ENCODE data around the gene PLLP.

Gene PLLP

GRCh38 chr16:57285379-57285778, 907 bp upstream of the PLLP start:
- FAIRE-seq (no peak), DNase-seq (ENCODE audit: insufficient read length, low spot score) (no peak)
- TF ChIP-seq, protein P1, sequence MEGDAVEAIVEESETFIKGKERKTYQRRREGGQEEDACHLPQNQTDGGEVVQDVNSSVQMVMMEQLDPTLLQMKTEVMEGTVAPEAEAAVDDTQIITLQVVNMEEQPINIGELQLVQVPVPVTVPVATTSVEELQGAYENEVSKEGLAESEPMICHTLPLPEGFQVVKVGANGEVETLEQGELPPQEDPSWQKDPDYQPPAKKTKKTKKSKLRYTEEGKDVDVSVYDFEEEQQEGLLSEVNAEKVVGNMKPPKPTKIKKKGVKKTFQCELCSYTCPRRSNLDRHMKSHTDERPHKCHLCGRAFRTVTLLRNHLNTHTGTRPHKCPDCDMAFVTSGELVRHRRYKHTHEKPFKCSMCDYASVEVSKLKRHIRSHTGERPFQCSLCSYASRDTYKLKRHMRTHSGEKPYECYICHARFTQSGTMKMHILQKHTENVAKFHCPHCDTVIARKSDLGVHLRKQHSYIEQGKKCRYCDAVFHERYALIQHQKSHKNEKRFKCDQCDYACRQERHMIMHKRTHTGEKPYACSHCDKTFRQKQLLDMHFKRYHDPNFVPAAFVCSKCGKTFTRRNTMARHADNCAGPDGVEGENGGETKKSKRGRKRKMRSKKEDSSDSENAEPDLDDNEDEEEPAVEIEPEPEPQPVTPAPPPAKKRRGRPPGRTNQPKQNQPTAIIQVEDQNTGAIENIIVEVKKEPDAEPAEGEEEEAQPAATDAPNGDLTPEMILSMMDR (IDR thresholded peaks at IDR 0.05; ENCODE audit: insufficient read depth, missing control alignments): no peak

- TF ChIP-seq, protein P1 (IDR thresholded peaks at IDR 0.05; ENCODE audit: insufficient read depth, missing control alignments): no peak
- DNase-seq (ENCODE audit: insufficient read length, low spot score) (peak; percentile 29), FAIRE-seq (no peak)
Measured at GRCh38 chr16:57284952-57285363, 486 bp upstream of the PLLP start.

- no peak for DNase-seq (ENCODE audit: insufficient read length, low spot score)
- no peak for FAIRE-seq
- TF ChIP-seq, protein P1 (IDR thresholded peaks at IDR 0.05; ENCODE audit: insufficient read depth, missing control alignments): no peak
Measured at GRCh38 chr16:57283959-57284208, 588 bp downstream of the PLLP start.

GRCh38 chr16:57283214-57283958, 1.1 kb downstream of the PLLP start:
- TF ChIP-seq, protein P1 (IDR thresholded peaks at IDR 0.05; ENCODE audit: insufficient read depth, missing control alignments): no peak
- DNase-seq (ENCODE audit: insufficient read length, low spot score) (no peak), FAIRE-seq (no peak)

GRCh38 chr16:57282510-57283213, 1.8 kb downstream of the PLLP start:
- no peak for FAIRE-seq

GRCh38 chr16:57281791-57282190, 2.7 kb downstream of the PLLP start:
- DNase-seq (ENCODE audit: insufficient read length, low spot score): no peak
- no peak for FAIRE-seq
- TF ChIP-seq, protein P1 (IDR thresholded peaks at IDR 0.05; ENCODE audit: insufficient read depth, missing control alignments): no peak

More at GRCh38 chr16:57282510-57283213, 1.8 kb downstream of the PLLP start:
- DNase-seq (ENCODE audit: insufficient read length, low spot score): no peak
- TF ChIP-seq, protein P1 (IDR thresholded peaks at IDR 0.05; ENCODE audit: insufficient read depth, missing control alignments): no peak
